Ammon's horn (tissue), 1 donor: Measurements from ENCODE around the gene WDFY4.

Experiments used
- DNase-seq: peaks from one replicate; pipeline ENCODE4 v3.0.0-alpha.2; 2016; ENCODE audit warnings: low spot score

Gene WDFY4

GRCh38 chr10:49023752-49024151 is 339.1 kb downstream of the WDFY4 start:
- no peak for DNase-seq

DNA sequence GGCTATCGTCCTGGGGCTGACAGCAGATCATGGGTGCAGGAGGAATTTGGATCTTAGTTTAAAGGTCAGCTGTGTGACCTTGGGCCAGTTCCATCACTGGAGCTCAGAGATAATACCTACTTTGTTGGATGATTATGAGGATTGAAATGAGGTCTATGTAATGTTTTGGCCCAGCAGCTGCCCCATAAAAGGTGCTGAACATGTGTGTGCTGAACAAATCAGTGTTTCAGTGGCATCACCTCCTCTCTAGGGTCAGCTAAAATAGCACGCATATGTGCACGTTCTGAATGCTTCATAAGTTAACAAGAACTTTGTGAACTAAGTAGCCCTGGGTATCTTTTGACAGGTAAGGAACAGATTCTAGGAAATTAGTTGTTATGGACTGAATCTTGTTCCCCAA is 339.8 kb downstream of the WDFY4 start:
- DNase-seq, result no peak

DNA sequence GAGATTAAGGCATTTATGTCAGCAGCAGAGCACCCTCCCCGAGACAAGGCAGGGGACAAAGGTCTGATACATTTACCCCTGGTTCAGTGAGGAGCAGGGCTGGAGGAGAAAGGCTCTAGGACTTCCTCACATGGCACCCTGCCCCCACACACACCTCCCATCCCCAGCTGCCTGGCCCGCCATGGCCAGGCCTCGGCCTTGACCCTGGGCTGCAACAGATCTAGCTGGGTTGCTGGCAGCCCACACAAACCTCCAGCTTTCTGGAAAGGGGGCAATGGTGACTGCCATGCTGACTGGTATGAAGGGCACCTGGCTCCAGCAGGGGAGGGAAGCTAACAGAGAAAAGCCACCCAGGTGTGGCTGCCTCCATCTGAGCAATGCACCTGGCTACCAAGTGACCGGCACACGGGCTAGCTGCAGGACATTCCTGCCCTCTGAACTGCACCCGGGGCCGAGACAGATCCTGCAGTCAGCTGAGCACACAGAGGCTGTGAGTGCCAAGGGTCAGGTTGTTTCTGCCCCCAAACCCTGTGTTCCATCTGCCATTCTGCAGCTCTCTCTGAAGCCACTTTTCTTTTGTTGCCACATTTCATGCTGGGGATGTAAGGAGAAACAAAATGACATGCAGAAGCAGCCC is 340.8 kb downstream of the WDFY4 start:
- DNase-seq, result no peak

DNA sequence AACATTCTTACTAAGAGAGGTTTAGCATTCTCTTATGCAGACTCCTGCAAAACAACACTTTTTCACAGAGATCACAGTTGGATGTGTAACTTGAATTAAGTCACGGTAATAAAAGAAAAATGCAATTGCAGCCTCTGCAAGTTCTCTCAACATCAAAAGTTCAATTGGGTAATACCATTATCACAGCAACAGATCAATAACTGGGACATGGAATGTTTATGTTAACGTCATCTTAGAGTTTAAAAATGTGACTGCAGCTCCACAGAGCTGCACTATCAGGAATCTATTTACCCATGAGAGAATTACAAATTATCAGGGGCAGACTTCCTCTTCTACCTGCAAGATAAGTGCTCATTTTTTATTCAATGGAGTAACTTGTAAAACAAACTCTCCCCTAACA is 344.0 kb downstream of the WDFY4 start:
- no peak for DNase-seq

DNA sequence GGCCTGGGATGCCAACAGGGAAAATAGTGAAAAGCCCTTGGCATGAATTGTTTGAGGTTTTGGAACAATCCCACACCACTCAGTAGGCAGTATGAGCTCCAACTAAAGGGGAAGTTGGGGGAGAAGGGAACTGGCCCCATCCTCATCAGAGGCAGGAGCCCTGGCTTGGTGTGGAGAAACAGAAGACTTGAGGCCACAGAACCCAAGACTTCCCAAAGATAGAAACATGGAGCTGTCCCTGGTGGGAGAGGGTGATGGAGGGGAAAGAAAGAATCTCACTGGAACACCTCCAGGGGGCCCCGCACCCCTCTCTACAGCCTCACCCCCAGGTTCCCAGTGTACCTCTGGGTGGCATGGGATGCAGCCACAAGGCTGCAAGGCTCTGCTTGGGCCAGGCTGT is 345.0 kb downstream of the WDFY4 start:
- no peak for DNase-seq
